Peyer's patch (tissue), 4 donors: ENCODE results near the gene MICAL3.

ENCODE experiments used
- POLR2A ChIP-seq, 2 donors: fragments of 450-650 bp; IDR thresholded peaks; one replicate each; pipeline ENCODE4 v1.5.1; 2017; ENCODE audit warnings: antibody characterized with exemption in 2 of 2, mild to moderate bottlenecking in 2 of 2, moderate library complexity in 2 of 2
- TF ChIP-seq, protein P1 (sequence below), 6 experiments: fragments of 450-650 bp in 4 of 6; fragments of 200-600 bp in 2 of 6; sonication (generic) in 1 of 6; IDR thresholded peaks; one replicate each; pipeline ENCODE4 v1.5.1; 2017 to 2019; ENCODE audit warnings: antibody characterized with exemption in 6 of 6, mild to moderate bottlenecking in 3 of 6, moderate library complexity in 1 of 6

GRCh38 chr22:17829695-17830042, 194.7 kb downstream of the MICAL3 start:
- TF ChIP-seq, protein P1, sequence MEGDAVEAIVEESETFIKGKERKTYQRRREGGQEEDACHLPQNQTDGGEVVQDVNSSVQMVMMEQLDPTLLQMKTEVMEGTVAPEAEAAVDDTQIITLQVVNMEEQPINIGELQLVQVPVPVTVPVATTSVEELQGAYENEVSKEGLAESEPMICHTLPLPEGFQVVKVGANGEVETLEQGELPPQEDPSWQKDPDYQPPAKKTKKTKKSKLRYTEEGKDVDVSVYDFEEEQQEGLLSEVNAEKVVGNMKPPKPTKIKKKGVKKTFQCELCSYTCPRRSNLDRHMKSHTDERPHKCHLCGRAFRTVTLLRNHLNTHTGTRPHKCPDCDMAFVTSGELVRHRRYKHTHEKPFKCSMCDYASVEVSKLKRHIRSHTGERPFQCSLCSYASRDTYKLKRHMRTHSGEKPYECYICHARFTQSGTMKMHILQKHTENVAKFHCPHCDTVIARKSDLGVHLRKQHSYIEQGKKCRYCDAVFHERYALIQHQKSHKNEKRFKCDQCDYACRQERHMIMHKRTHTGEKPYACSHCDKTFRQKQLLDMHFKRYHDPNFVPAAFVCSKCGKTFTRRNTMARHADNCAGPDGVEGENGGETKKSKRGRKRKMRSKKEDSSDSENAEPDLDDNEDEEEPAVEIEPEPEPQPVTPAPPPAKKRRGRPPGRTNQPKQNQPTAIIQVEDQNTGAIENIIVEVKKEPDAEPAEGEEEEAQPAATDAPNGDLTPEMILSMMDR (IDR thresholded peaks at IDR 0.05): no peak
- no peak for TF ChIP-seq POLR2A (IDR thresholded peaks at IDR 0.05)
